NCI-H345 (cell line): ENCODE data around the gene GPR33.
"Not testable (repeated sequence)": the region's sequence is repeated elsewhere in the genome, so short reads cannot be mapped to it uniquely, and the experiment has no call there.

Experiments used
- DNase-seq: peaks from one replicate; lab custom pipeline; 2025; lab: John Stamatoyannopoulos, UW

The GPR33 gene

GRCh38 chr14:31487886-31488285 lies at the start of gene GPR33:
TSS of gene GPR33 (minus strand) at chr14:31488039. CDS start at chr14:31483965, 4,074 bp downstream.
- DNase-seq: no peak

- DNase-seq: no peak
Observed at GRCh38 chr14:31536201-31536960, 48.5 kb upstream of the GPR33 start.

- no peak for DNase-seq
Observed at GRCh38 chr14:31530136-31530535, 42.3 kb upstream of the GPR33 start.

- DNase-seq: no peak
Observed at GRCh38 chr14:31529053-31529452, 41.2 kb upstream of the GPR33 start.

- no peak for DNase-seq
Observed at GRCh38 chr14:31527546-31527945, 39.7 kb upstream of the GPR33 start.

GRCh38 chr14:31527087-31527486 lies 39.2 kb upstream of the GPR33 start:
- DNase-seq: no peak

GRCh38 chr14:31510855-31511254 lies 23.0 kb upstream of the GPR33 start:
- no peak for DNase-seq

- DNase-seq: peak; percentile 17
Observed at GRCh38 chr14:31510222-31510621, 22.4 kb upstream of the GPR33 start.

- DNase-seq: no peak
Observed at GRCh38 chr14:31508135-31508534, 20.3 kb upstream of the GPR33 start.

- DNase-seq: no peak
Observed at GRCh38 chr14:31505411-31505810, 17.6 kb upstream of the GPR33 start.

- no peak for DNase-seq
Observed at GRCh38 chr14:31501870-31502269, 14.0 kb upstream of the GPR33 start.

- DNase-seq: no peak
Observed at GRCh38 chr14:31492759-31493498, 5.1 kb upstream of the GPR33 start.

- no peak for DNase-seq
Observed at GRCh38 chr14:31489691-31490090, 1.9 kb upstream of the GPR33 start.

- DNase-seq: no peak
Observed at GRCh38 chr14:31486764-31487163, 1.1 kb downstream of the GPR33 start.

GRCh38 chr14:31484754-31485153 lies 3.1 kb downstream of the GPR33 start:
- no peak for DNase-seq

GRCh38 chr14:31480156-31480555 lies 7.7 kb downstream of the GPR33 start:
- DNase-seq: no peak

- no peak for DNase-seq
Observed at GRCh38 chr14:31479027-31479426, 8.8 kb downstream of the GPR33 start.

GRCh38 chr14:31477248-31477647 lies 10.6 kb downstream of the GPR33 start:
- DNase-seq: no peak

GRCh38 chr14:31476131-31476866 lies 11.5 kb downstream of the GPR33 start:
- DNase-seq: no peak

GRCh38 chr14:31466554-31466953 lies 21.3 kb downstream of the GPR33 start:
- no peak for DNase-seq

GRCh38 chr14:31465111-31465510 lies 22.7 kb downstream of the GPR33 start:
- no peak for DNase-seq

GRCh38 chr14:31462450-31462849 lies 25.4 kb downstream of the GPR33 start:
- DNase-seq: not testable (repeated sequence)

GRCh38 chr14:31461545-31461944 lies 26.3 kb downstream of the GPR33 start:
- no peak for DNase-seq
